HG03558 (cell line): ENCODE measurements around the gene SLC47A2.

Source experiments
- ATAC-seq: cut with Tn5 transposase; IDR thresholded peaks from one replicate; pipeline ENCODE4 v1.9.1; 2021; ENCODE audit warnings: moderate number of reproducible peaks; ENCODE audit not compliant: unreplicated experiment; ENCODE audit errors: extremely low read depth

Gene SLC47A2

GRCh38 chr17:19747829-19748806, 31.7 kb upstream of the SLC47A2 start, which contains the start of gene ALDH3A1:
Gene ALDH3A1, minus strand, starts transcription at chr17:19748298. Its CDS starts 3,169 bp downstream, at chr17:19745129.
- no peak for ATAC-seq

GRCh38 chr17:19747159-19747719, 30.9 kb upstream of the SLC47A2 start:
- ATAC-seq, result no peak

- ATAC-seq, result no peak
Measured at GRCh38 chr17:19746517-19746916, 30.1 kb upstream of the SLC47A2 start.

- ATAC-seq, result no peak
Measured at GRCh38 chr17:19744922-19745757, 28.8 kb upstream of the SLC47A2 start.

GRCh38 chr17:19744492-19744891, 28.1 kb upstream of the SLC47A2 start:
- ATAC-seq, result no peak

- ATAC-seq, result no peak
Measured at GRCh38 chr17:19743101-19744100, 27.0 kb upstream of the SLC47A2 start.

- ATAC-seq, result no peak
Measured at GRCh38 chr17:19742495-19742894, 26.1 kb upstream of the SLC47A2 start.

- ATAC-seq, result no peak
Measured at GRCh38 chr17:19741832-19742457, 25.6 kb upstream of the SLC47A2 start.

GRCh38 chr17:19740933-19741332, 24.5 kb upstream of the SLC47A2 start:
- no peak for ATAC-seq

- no peak for ATAC-seq
Measured at GRCh38 chr17:19739241-19740201, 23.1 kb upstream of the SLC47A2 start.

GRCh38 chr17:19738757-19739156, 22.4 kb upstream of the SLC47A2 start:
- ATAC-seq, result no peak

GRCh38 chr17:19738073-19738449, 21.7 kb upstream of the SLC47A2 start:
- ATAC-seq, result no peak

- no peak for ATAC-seq
Measured at GRCh38 chr17:19737305-19738072, 21.1 kb upstream of the SLC47A2 start.

- no peak for ATAC-seq
Measured at GRCh38 chr17:19736071-19736470, 19.7 kb upstream of the SLC47A2 start.

GRCh38 chr17:19733953-19734526, 17.7 kb upstream of the SLC47A2 start:
- no peak for ATAC-seq

GRCh38 chr17:19731626-19732025, 15.2 kb upstream of the SLC47A2 start:
- no peak for ATAC-seq

GRCh38 chr17:19730843-19731242, 14.5 kb upstream of the SLC47A2 start:
- no peak for ATAC-seq
